HepG2 (cell line): ENCODE data around the gene OPRL1. TPM values are rescaled to one million over a fixed set of nuclear protein-coding genes. Genes with fewer than 3 reads are reported as not detected.

ENCODE experiments used
- BRF2 ChIP-seq: sonication (generic); formaldehyde crosslinking; IDR thresholded peaks from 2 replicates; pipeline ENCODE4 v1.8.1; 2022; ENCODE audit warnings: mild to moderate bottlenecking, missing genetic modification reagents
- FOXC1 ChIP-seq: sonication (generic); formaldehyde crosslinking; IDR thresholded peaks from 2 replicates; pipeline ENCODE4 v1.8.0; 2022; ENCODE audit warnings: mild to moderate bottlenecking, missing genetic modification reagents, borderline replicate concordance
- MBD4 ChIP-seq: IDR thresholded peaks from 2 replicates; pipeline ENCODE4 v1.6.1; 2012; ENCODE audit warnings: low read length, inconsistent platforms, borderline replicate concordance
- MEIS2 ChIP-seq: sonication (generic); formaldehyde crosslinking; IDR thresholded peaks from 2 replicates; pipeline ENCODE4 v1.9.0; 2021; ENCODE audit warnings: mild to moderate bottlenecking, missing genetic modification reagents
- MXD3 ChIP-seq: IDR thresholded peaks from 2 replicates; pipeline ENCODE4 v1.6.1; 2016; ENCODE audit warnings: mild to moderate bottlenecking, missing biosample characterization, missing genetic modification reagents
- NCOR1 ChIP-seq: fragments of 200-600 bp; sonication (generic); IDR thresholded peaks from 2 replicates; pipeline ENCODE4 v1.7.0; 2017; ENCODE audit warnings: antibody characterized with exemption, low read length, borderline replicate concordance
- PRDM4 ChIP-seq: sonication (generic); formaldehyde crosslinking; IDR thresholded peaks from 2 replicates; pipeline ENCODE4 v1.9.0; 2021; ENCODE audit warnings: missing genetic modification reagents, borderline replicate concordance
- RELA ChIP-seq: sonication (generic); formaldehyde crosslinking; IDR thresholded peaks from 2 replicates; pipeline ENCODE4 v1.4.0; 2020; ENCODE audit warnings: missing genetic modification reagents
- ZBTB4 ChIP-seq: sonication (generic); formaldehyde crosslinking; IDR thresholded peaks from 2 replicates; pipeline ENCODE4 v1.4.0; 2020; ENCODE audit warnings: missing genetic modification reagents, mild to moderate bottlenecking, borderline replicate concordance
- ZNF318 ChIP-seq: sonication (generic); formaldehyde crosslinking; IDR thresholded peaks from 2 replicates; pipeline ENCODE4 v1.4.0; 2020; ENCODE audit warnings: mild to moderate bottlenecking, missing genetic modification reagents
- ZNF326 ChIP-seq: sonication (generic); formaldehyde crosslinking; IDR thresholded peaks from 2 replicates; pipeline ENCODE4 v1.4.0; 2020; ENCODE audit warnings: missing genetic modification reagents, borderline replicate concordance
- polyA plus RNA-seq, 8 experiments: library from polyadenylated mRNA; depleted of rRNA in 3 of 8; stranded (reverse) in 7 of 8; unstranded in 1 of 8; fragments of >200 nt; fragmentation: Illumina TruSeq in 4 of 8; extraction: Trizol in 4 of 8; gene quantifications; 2 replicates each; pipeline versions ENCODE4 v1.2.1 to v1.2.3, GENCODE V29; 2011 to 2016; ENCODE audit warnings: low read depth in 4 of 8, missing spikeins in 1 of 8, mixed read lengths in 1 of 8; ENCODE audit not compliant: insufficient read depth in 1 of 8
- total RNA-seq, 5 experiments: library from RNA; depleted of rRNA; stranded (reverse); fragments of >200 nt; fragmentation: Illumina TruSeq; extraction: Trizol; gene quantifications; 2 replicates each; pipeline ENCODE4 v1.2.3, GENCODE V29; 2016; ENCODE audit warnings: low read depth in 1 of 5

The OPRL1 gene
- total and polyA plus RNA-seq, 2 of the 13 experiments (the other 11 are each of a cell fraction or from before 2014, with no cell fraction given): 0.35 to 0.71 TPM

- TF ChIP-seq PRDM4 (CRISPR knock-in tag): no peak; the same call in 1 of the 2 replicates
- TF ChIP-seq ZBTB4 (CRISPR knock-in tag): peak; percentile 36; the same call in 1 of the 2 replicates
- TF ChIP-seq FOXC1 (CRISPR knock-in tag): peak; percentile 61
- no peak; the same call in 1 of the 2 replicates for TF ChIP-seq BRF2 (CRISPR knock-in tag)
- peak; percentile 73; the same call in 1 of the 2 replicates for TF ChIP-seq ZNF326
- TF ChIP-seq RELA (CRISPR knock-in tag): no peak
- 0 out of 2 replicates have a peak, but pooled peaks have one; percentile 0 for TF ChIP-seq ZNF318 (CRISPR knock-in tag)
- peak; percentile 32; the same call in 1 of the 2 replicates for TF ChIP-seq NCOR1
- 0 out of 2 replicates have a peak, but pooled peaks have one; percentile 5 for TF ChIP-seq MXD3 (CRISPR knock-in tag)
- TF ChIP-seq MBD4: no peak
- TF ChIP-seq MEIS2 (CRISPR knock-in tag): peak; percentile 85
These were observed 29.4 kb upstream of the OPRL1 start (continued) for GRCh38 chr20:64050261-64051032.
